Smooth muscle cell (in vitro differentiated cells): ENCODE results near the gene SLC44A1. TPM values are rescaled to one million over a fixed set of nuclear protein-coding genes. Genes with fewer than 3 reads are reported as not detected.

Experiments used
- DNase-seq: peaks from one replicate; lab custom pipeline; 2025; ENCODE audit not compliant: unreplicated experiment; lab: John Stamatoyannopoulos, UW
- H2AFZ ChIP-seq: fragments of 200-600 bp; sonication (generic); 2 replicates; pipeline ENCODE4 v1.6.0; 2016; ENCODE audit warnings: antibody characterized with exemption, low read depth, mild to moderate bottlenecking
- H3F3A ChIP-seq: fragments of 200-600 bp; sonication (generic); 2 replicates; pipeline ENCODE4 v1.6.0; 2017; ENCODE audit warnings: antibody characterized with exemption, low read depth
- H3K27ac ChIP-seq: fragments of 200-600 bp; sonication (generic); 2 replicates; pipeline ENCODE4 v1.5.1; 2016; ENCODE audit warnings: low read depth, mild to moderate bottlenecking
- H3K27me3 ChIP-seq: fragments of 200-600 bp; sonication (generic); 2 replicates; pipeline ENCODE4 v1.6.1; 2016; ENCODE audit warnings: low read depth, mild to moderate bottlenecking
- H3K36me3 ChIP-seq: fragments of 200-600 bp; sonication (generic); 2 replicates; pipeline ENCODE4 v1.5.1; 2016; ENCODE audit warnings: low read depth
- H3K4me1 ChIP-seq: fragments of 200-600 bp; sonication (generic); 2 replicates; pipeline ENCODE4 v1.5.1; 2016; ENCODE audit warnings: low read depth
- H3K4me2 ChIP-seq: fragments of 200-600 bp; sonication (generic); 2 replicates; pipeline ENCODE4 v1.6.0; 2016; ENCODE audit warnings: mild to moderate bottlenecking
- H3K4me3 ChIP-seq: fragments of 200-600 bp; sonication (generic); 2 replicates; pipeline ENCODE4 v1.5.1; 2016; ENCODE audit warnings: mild to moderate bottlenecking
- H3K79me2 ChIP-seq: fragments of 200-600 bp; sonication (generic); 2 replicates; pipeline ENCODE4 v1.6.0; 2016; ENCODE audit warnings: low read depth, mild to moderate bottlenecking
- H3K9ac ChIP-seq: fragments of 200-600 bp; sonication (generic); 2 replicates; pipeline ENCODE4 v1.6.0; 2016; ENCODE audit warnings: low read depth
- H3K9me3 ChIP-seq: fragments of 200-600 bp; sonication (generic); replicated peaks from 2 replicates; pipeline ENCODE4 v1.5.1; 2016; ENCODE audit warnings: low read depth
- H4K20me1 ChIP-seq: fragments of 200-600 bp; sonication (generic); 2 replicates; pipeline ENCODE4 v1.6.0; 2016; ENCODE audit warnings: low read depth
- CTCF ChIP-seq: fragments of 200-600 bp; sonication (generic); IDR thresholded peaks from 2 replicates; pipeline ENCODE4 v1.5.1; 2017; ENCODE audit warnings: borderline replicate concordance, mild to moderate bottlenecking, antibody characterized with exemption; ENCODE audit not compliant: insufficient read depth, poor library complexity, severe bottlenecking
- WGBS: methylation state at CpG from one replicate; pipeline ENCODE4 v1.1.7; 2016; ENCODE audit warnings: low lambda C conversion rate; 5-methylcytosine and 5-hydroxymethylcytosine counted together
- polyA plus RNA-seq: library from polyadenylated mRNA; unstranded; fragments of >200 nt; fragmentation: Nextera tagmentation; extraction: Ambion mirVana; gene quantifications from 2 replicates; pipeline ENCODE4 v1.2.1, GENCODE V29; 2016
- total RNA-seq: library from RNA; depleted of rRNA; stranded (reverse); fragments of >200 nt; gene quantifications from 2 replicates; pipeline ENCODE4 v1.2.3, GENCODE V29; 2014

Gene SLC44A1
- total and polyA plus RNA-seq, 2 experiments from 2014 or later = 14.0 to 22.2 TPM

GRCh38 chr9:105289305-105289704, 44.9 kb downstream of the SLC44A1 start:
- no peak overlapping the region for H3K9ac ChIP-seq
- H3F3A ChIP-seq = no peaks in the 10 kb centered on the region
- peaks cover 20% of the 10 kb centered on the region for H3K79me2 ChIP-seq
- no peak for DNase-seq
- H3K36me3 ChIP-seq = no peaks in the 10 kb centered on the region
- no peaks in the 10 kb centered on the region for H3K27me3 ChIP-seq
- H3K4me2 ChIP-seq = no peak overlapping the region
- no peaks in the 10 kb centered on the region for H4K20me1 ChIP-seq
- TF ChIP-seq CTCF = no peak
- H3K4me1 ChIP-seq = peaks cover 8% of the 10 kb centered on the region
- 100% methylated on average over 3 of the region's 3 CpGs for WGBS
- no peak overlapping the region for H3K4me3 ChIP-seq
- H3K9me3 ChIP-seq = no peaks in the 10 kb centered on the region
- H3K27ac ChIP-seq = no peak overlapping the region
- no peak overlapping the region for H2AFZ ChIP-seq

DNA sequence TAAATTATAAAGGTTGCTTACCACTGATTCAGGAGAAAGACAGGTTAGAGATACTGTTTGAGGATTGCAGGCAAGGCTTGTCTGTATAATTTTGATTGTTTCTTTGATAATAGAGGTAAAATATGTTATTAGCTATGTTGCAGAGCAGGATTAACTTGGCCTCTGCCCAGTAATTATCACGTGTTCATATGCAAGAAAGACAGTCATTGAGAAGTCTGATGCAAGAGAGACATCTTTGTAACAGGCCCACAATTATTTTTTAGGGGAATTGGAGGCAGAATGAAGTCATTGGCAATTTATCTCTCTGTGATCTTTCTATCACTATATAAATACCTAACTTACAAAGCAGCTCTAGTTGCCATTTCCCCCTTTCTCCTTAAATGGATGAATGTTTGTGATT, 46.0 kb downstream of the SLC44A1 start:
- no peak for DNase-seq
- Histone ChIP-seq H3K27ac (peak overlapping the region; percentile 58), H3K4me1 (peaks cover 17% of the 10 kb centered on the region), H2AFZ (no peak overlapping the region), H3F3A (no peaks in the 10 kb centered on the region), H3K79me2 (peaks cover 16% of the 10 kb centered on the region), H3K4me2 (no peak overlapping the region), H4K20me1 (no peaks in the 10 kb centered on the region), H3K9me3 (no peaks in the 10 kb centered on the region), H3K9ac (no peak overlapping the region), H3K27me3 (no peaks in the 10 kb centered on the region), H3K4me3 (no peak overlapping the region), H3K36me3 (no peaks in the 10 kb centered on the region)
- 30% methylated on average over 1 of the region's 1 CpG for WGBS
- no peak for TF ChIP-seq CTCF

- Histone ChIP-seq H3K9ac (no peak overlapping the region), H3K4me3 (no peak overlapping the region), H3K79me2 (peaks cover 19% of the 10 kb centered on the region), H3K4me2 (no peak overlapping the region), H3K36me3 (no peaks in the 10 kb centered on the region), H3K4me1 (peaks cover 23% of the 10 kb centered on the region), H3K27me3 (no peaks in the 10 kb centered on the region), H4K20me1 (no peaks in the 10 kb centered on the region), H3F3A (no peaks in the 10 kb centered on the region), H2AFZ (no peak overlapping the region), H3K27ac (peak overlapping the region; percentile 58), H3K9me3 (no peaks in the 10 kb centered on the region)
- WGBS = 65% methylated on average over 1 of the region's 1 CpG
- TF ChIP-seq CTCF = no peak
- DNase-seq = no peak
Measured at GRCh38 chr9:105290954-105291353, 46.5 kb downstream of the SLC44A1 start.

- peak overlapping the region; percentile 58 for H3K27ac ChIP-seq
- peaks cover 18% of the 10 kb centered on the region for H3K79me2 ChIP-seq
- no peaks in the 10 kb centered on the region for H4K20me1 ChIP-seq
- H2AFZ ChIP-seq = no peak overlapping the region
- H3F3A ChIP-seq = no peaks in the 10 kb centered on the region
- H3K4me3 ChIP-seq = no peak overlapping the region
- no peak for DNase-seq
- H3K4me2 ChIP-seq = no peak overlapping the region
- H3K27me3 ChIP-seq = no peaks in the 10 kb centered on the region
- 68% methylated on average over 1 of the region's 1 CpG for WGBS
- no peaks in the 10 kb centered on the region for H3K36me3 ChIP-seq
- H3K9ac ChIP-seq = no peak overlapping the region
- no peak for TF ChIP-seq CTCF
- no peaks in the 10 kb centered on the region for H3K9me3 ChIP-seq
- peaks cover 28% of the 10 kb centered on the region for H3K4me1 ChIP-seq
Measured at GRCh38 chr9:105291422-105291859, 47.0 kb downstream of the SLC44A1 start.
